NCI-H82 (cell line): ENCODE measurements around the gene BPIFA3.

Experiments
- DNase-seq: peaks from one replicate; lab custom pipeline; 2025; lab: John Stamatoyannopoulos, UW

BPIFA3 gene

GRCh38 chr20:33263784-33264183 is 46.6 kb downstream of the BPIFA3 start:
- no peak for DNase-seq

DNA sequence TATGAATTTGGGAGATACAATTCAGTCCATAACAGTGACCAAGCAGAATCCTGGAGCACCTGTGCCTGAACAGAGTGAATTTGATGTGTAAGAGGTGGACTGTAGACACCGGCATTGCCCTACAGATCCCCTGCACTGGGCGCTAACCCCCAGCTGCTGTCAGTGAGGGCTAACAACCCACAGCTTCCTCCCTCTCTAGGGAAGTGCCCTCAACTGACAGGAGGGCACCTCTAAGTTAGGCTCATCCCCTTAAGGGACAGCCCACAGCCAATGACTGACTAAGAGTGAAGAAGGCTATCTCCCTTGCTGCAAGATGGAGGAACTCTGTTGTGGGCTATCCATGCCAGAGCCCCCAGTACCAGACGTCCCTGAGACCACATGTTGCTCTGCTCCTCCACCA is 50.5 kb downstream of the BPIFA3 start:
- no peak for DNase-seq

DNA sequence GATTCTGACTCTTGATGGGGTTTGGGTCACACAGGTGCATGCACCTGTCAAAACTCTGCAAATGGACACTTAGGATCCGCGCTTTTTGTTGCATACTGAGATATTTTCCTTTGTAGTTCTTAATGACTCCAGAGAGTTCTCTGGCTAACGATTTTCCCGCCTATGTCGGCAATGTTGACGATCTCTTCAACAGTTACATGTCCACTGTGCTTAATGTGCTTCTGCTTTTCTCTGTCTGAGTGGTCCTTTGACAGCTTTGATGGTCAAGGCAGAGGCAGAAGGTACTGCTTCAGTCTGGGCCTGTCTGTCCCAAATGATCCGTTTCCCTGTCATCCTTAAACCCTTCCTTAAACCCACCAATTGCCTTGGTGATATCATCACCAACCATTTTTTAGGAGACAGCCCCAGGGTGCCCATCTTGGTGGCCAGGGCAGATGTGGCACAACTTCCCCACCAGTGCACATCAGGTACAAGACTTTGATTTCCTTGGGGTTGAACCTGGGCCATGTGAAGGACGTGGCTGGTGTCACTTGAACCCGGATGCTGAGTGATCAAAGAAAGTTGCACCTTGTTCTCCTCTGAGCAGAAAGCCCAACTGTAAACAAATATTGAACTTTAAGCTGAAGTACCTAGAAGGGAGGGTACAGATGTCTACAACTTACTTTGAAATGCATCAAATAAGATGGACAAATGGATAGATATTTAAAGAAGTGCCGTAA is 55.2 kb downstream of the BPIFA3 start:
- no peak for DNase-seq

- DNase-seq: no peak
These were observed 56.1 kb downstream of the BPIFA3 start for GRCh38 chr20:33273117-33273851.

DNA sequence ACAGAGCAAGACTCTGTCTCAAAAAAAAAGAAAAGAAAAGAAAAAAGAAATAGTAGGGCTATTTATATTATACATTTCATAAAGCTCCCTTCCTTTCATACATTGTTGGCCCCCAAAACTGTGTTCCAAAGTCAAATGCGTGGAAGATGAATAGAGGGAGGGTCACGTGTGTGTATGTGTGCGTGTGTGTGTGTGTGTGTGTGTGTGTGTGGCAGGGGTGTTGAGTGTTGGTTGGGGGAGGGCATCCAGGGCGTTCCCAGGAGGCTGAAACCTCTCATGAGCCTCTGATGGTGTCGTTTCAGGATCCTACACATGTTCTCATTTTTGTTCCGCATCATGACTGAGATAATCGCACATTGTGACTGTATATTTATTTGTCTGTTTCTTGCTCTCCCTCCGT is 58.1 kb downstream of the BPIFA3 start:
- no peak for DNase-seq

DNA sequence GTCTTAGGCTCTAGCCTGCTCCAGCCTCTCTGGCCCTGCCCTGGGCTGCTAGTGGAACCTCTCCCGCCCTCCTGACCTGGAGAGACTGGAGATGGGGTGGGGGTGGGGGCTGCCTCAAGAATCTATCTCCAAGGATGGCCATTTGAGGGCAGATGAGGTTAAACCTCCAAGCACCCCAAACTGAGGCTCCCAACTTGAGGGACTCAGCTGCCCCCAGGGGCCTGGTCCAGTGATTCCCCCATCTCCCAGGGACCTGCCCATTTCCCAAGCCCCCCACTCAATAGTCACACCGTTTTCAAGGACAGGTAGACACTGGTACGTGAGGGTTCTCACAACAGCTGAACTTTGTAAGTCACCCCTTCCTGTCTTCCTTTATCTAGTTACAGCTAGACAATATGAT is 58.7 kb downstream of the BPIFA3 start:
- no peak for DNase-seq

GRCh38 chr20:33276303-33277113 is 59.4 kb downstream of the BPIFA3 start:
- no peak for DNase-seq
